OCI-LY1 (cell line): ENCODE results near the gene FRAS1.

Experiments used
- H2AFZ ChIP-seq: fragments of 200-600 bp; sonication (generic), shearing (Covaris generic); 2 replicates; pipeline ENCODE4 v1.6.0; 2014; ENCODE audit warnings: antibody characterized with exemption, mild to moderate bottlenecking, low read length
- H3F3A ChIP-seq: fragments of 200-600 bp; sonication (generic), shearing (Covaris generic); 2 replicates; pipeline ENCODE4 v1.6.0; 2014; ENCODE audit warnings: mild to moderate bottlenecking, antibody characterized with exemption, low read length, moderate library complexity; ENCODE audit not compliant: insufficient read depth
- H3K27ac ChIP-seq: fragments of 200-600 bp; sonication (generic); 2 replicates; pipeline ENCODE4 v1.5.1; 2014; ENCODE audit warnings: low read length, mixed run types, mild to moderate bottlenecking, low read depth; ENCODE audit not compliant: poor library complexity, severe bottlenecking
- H3K27me3 ChIP-seq: fragments of 200-600 bp; sonication (generic); 2 replicates; pipeline ENCODE4 v1.6.0; 2014; ENCODE audit warnings: antibody characterized with exemption, mild to moderate bottlenecking, low read length, moderate library complexity; ENCODE audit not compliant: insufficient read depth
- H3K36me3 ChIP-seq: fragments of 200-600 bp; sonication (generic); 2 replicates; pipeline ENCODE4 v1.6.1; 2014; ENCODE audit warnings: mild to moderate bottlenecking, antibody characterized with exemption, low read length, moderate library complexity, mixed read lengths; ENCODE audit not compliant: insufficient read depth
- H3K4me1 ChIP-seq: fragments of 200-600 bp; sonication (generic); 2 replicates; pipeline ENCODE4 v1.5.1; 2014; ENCODE audit warnings: mild to moderate bottlenecking, low read length, moderate library complexity; ENCODE audit not compliant: insufficient read depth, severe bottlenecking
- H3K4me2 ChIP-seq: fragments of 200-600 bp; sonication (generic), shearing (Covaris generic); 2 replicates; pipeline ENCODE4 v1.6.1; 2014; ENCODE audit warnings: low read length
- H3K4me3 ChIP-seq: fragments of 200-600 bp; sonication (generic); 2 replicates; pipeline ENCODE4 v1.5.1; 2014; ENCODE audit warnings: low read length, low read depth, mild to moderate bottlenecking, mixed read lengths; ENCODE audit not compliant: poor library complexity, severe bottlenecking
- H3K79me2 ChIP-seq: fragments of 200-600 bp; shearing (Covaris generic); 2 replicates; pipeline ENCODE4 v1.6.1; 2016; ENCODE audit warnings: mixed run types, low read length, mixed read lengths; ENCODE audit not compliant: insufficient read depth
- H3K9ac ChIP-seq: fragments of 200-600 bp; sonication (generic), shearing (Covaris generic); 2 replicates; pipeline ENCODE4 v1.6.1; 2014; ENCODE audit warnings: mild to moderate bottlenecking, low read length, mixed read lengths
- H3K9me2 ChIP-seq: fragments of 200-600 bp; sonication (generic), shearing (Covaris generic); 2 replicates; pipeline ENCODE4 v1.6.1; 2014; ENCODE audit warnings: low read depth, mild to moderate bottlenecking, low read length, mixed read lengths
- H3K9me3 ChIP-seq: fragments of 200-600 bp; shearing (Covaris generic); 2 replicates; pipeline ENCODE4 v1.6.1; 2014; ENCODE audit warnings: low read length, mixed read lengths
- H4K20me1 ChIP-seq: fragments of 200-600 bp; sonication (generic), shearing (Covaris generic); 2 replicates; pipeline ENCODE4 v1.6.0; 2016; ENCODE audit warnings: mild to moderate bottlenecking, low read length; ENCODE audit not compliant: insufficient read depth
- EZH2 ChIP-seq: fragments of 200-600 bp; sonication (generic), shearing (Covaris generic); IDR thresholded peaks from 2 replicates; pipeline ENCODE4 v1.8.0; 2017; ENCODE audit warnings: borderline replicate concordance, mixed run types, mild to moderate bottlenecking, antibody characterized with exemption, low read length, moderate library complexity, mixed read lengths
- TF ChIP-seq, protein P1 (sequence below): fragments of 200-600 bp; sonication (generic), shearing (Covaris generic); IDR thresholded peaks from 2 replicates; pipeline ENCODE4 v1.5.1; 2017; ENCODE audit warnings: mild to moderate bottlenecking, antibody characterized with exemption, low read length, moderate library complexity, mixed read lengths

The FRAS1 gene

DNA sequence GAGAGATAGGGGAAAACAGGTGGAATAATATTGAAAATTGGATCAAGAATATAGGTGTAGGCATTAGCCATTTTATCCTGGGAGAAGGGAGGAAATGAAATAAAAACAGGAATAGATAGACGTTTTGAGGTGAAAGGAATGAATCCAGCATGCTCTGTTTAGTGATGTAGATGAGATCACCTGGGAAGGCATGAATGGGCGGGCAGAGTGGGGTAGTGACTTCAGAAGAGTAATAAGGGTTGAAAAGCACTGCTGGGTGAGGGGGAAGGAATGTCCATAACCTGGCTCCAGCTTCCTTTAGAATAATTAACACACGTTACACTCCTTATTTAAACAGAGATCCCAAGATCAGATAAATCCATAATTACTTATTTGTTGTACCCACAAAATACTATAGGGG lies 303.3 kb downstream of the FRAS1 start:
- no peaks in the 10 kb centered on the region for H3K36me3 ChIP-seq
- no peaks in the 10 kb centered on the region for H4K20me1 ChIP-seq
- no peak overlapping the region for H3K4me2 ChIP-seq
- no peak overlapping the region for H2AFZ ChIP-seq
- H3K9me2 ChIP-seq: no peaks in the 10 kb centered on the region
- no peak overlapping the region for H3K4me3 ChIP-seq
- no peak overlapping the region for H3K27ac ChIP-seq
- no peak overlapping the region for H3K9ac ChIP-seq
- H3F3A ChIP-seq: no peaks in the 10 kb centered on the region
- no peaks in the 10 kb centered on the region for H3K9me3 ChIP-seq
- no peaks in the 10 kb centered on the region for H3K27me3 ChIP-seq
- no peak for TF ChIP-seq EZH2
- TF ChIP-seq, protein P1, sequence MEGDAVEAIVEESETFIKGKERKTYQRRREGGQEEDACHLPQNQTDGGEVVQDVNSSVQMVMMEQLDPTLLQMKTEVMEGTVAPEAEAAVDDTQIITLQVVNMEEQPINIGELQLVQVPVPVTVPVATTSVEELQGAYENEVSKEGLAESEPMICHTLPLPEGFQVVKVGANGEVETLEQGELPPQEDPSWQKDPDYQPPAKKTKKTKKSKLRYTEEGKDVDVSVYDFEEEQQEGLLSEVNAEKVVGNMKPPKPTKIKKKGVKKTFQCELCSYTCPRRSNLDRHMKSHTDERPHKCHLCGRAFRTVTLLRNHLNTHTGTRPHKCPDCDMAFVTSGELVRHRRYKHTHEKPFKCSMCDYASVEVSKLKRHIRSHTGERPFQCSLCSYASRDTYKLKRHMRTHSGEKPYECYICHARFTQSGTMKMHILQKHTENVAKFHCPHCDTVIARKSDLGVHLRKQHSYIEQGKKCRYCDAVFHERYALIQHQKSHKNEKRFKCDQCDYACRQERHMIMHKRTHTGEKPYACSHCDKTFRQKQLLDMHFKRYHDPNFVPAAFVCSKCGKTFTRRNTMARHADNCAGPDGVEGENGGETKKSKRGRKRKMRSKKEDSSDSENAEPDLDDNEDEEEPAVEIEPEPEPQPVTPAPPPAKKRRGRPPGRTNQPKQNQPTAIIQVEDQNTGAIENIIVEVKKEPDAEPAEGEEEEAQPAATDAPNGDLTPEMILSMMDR: no peak
- H3K79me2 ChIP-seq: no peaks in the 10 kb centered on the region
- H3K4me1 ChIP-seq: no peaks in the 10 kb centered on the region

DNA sequence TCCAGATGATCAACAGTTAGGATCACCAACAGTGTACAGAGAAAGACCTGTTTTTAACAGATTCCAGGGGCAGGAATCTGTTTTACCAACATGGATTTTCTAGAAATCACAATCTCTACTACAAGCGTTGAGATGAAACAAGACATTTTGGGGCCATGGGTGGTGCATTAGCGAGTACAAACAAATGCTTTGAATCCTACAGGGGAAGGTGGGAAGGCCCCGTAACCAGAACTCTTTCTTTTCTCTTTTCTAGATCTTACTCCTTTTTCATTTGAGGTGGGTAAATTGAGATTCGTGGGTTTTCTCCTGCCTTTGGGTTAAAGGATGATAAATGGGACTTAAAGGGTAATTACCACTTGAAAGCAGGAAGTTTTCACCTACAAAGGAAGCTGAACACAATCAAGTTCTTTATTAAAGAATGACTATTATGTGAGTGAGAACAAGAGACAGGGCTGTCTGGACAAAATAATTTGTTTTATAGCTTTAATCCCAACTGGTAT lies 304.5 kb downstream of the FRAS1 start:
- Histone ChIP-seq H3K27me3 (no peaks in the 10 kb centered on the region), H3K27ac (no peak overlapping the region), H2AFZ (no peak overlapping the region), H4K20me1 (no peaks in the 10 kb centered on the region), H3K4me1 (no peaks in the 10 kb centered on the region), H3K9ac (no peak overlapping the region), H3F3A (no peaks in the 10 kb centered on the region), H3K4me2 (no peak overlapping the region), H3K9me3 (no peaks in the 10 kb centered on the region), H3K36me3 (no peaks in the 10 kb centered on the region), H3K4me3 (no peak overlapping the region), H3K9me2 (no peaks in the 10 kb centered on the region), H3K79me2 (no peaks in the 10 kb centered on the region)
- TF ChIP-seq EZH2: no peak
- TF ChIP-seq, protein P1: no peak

DNA sequence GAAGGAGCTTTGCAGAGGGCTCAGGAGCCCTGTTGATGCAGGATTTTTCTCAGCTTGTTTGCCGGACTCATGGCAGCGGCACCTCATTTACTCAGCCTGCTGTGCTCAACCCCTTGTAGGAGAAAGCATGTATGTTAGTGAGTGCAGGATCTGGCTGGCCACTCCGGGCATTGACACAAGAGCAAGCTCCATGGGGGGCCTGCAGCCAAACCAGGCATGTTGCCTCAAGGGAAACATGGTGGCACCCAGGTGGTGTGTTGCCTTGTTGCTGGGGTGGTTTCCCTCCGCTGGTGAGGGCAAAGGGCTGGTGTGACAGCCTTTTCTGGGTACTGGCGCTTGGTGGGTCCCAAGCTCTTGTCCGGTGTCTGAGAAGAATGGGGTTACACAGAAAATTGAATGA lies 305.2 kb downstream of the FRAS1 start:
- Histone ChIP-seq H3K79me2 (no peaks in the 10 kb centered on the region), H3K27me3 (no peaks in the 10 kb centered on the region), H3K9ac (no peak overlapping the region), H3K27ac (no peak overlapping the region), H3K4me2 (no peak overlapping the region), H3K4me3 (no peak overlapping the region), H4K20me1 (no peaks in the 10 kb centered on the region), H3K9me3 (no peaks in the 10 kb centered on the region), H3K9me2 (no peaks in the 10 kb centered on the region), H3K4me1 (no peaks in the 10 kb centered on the region), H3F3A (no peaks in the 10 kb centered on the region), H2AFZ (no peak overlapping the region), H3K36me3 (no peaks in the 10 kb centered on the region)
- TF ChIP-seq EZH2: no peak
- TF ChIP-seq, protein P1: no peak
